Neural cell (in vitro differentiated cells): ENCODE measurements around the gene PTPN9. TPM values are rescaled to one million over a fixed set of nuclear protein-coding genes. Genes with fewer than 3 reads are reported as not detected.

Source experiments
- H2AFZ ChIP-seq: fragments of 200-600, 300-800 bp; sonication (generic), shearing (Covaris generic); 2 replicates; pipeline ENCODE4 v1.6.0; 2014; ENCODE audit warnings: low read depth, mild to moderate bottlenecking, antibody characterized with exemption, low read length, moderate library complexity
- H3F3A ChIP-seq: fragments of 200-600 bp; shearing (Covaris generic); 2 replicates; pipeline ENCODE4 v1.6.1; 2016; ENCODE audit warnings: mild to moderate bottlenecking, moderate library complexity, mixed read lengths, antibody characterized with exemption, low read length; ENCODE audit not compliant: insufficient read depth, poor library complexity, severe bottlenecking
- H3K27ac ChIP-seq: fragments of 200-600, 300-800 bp; sonication (generic), shearing (Covaris generic); 2 replicates; pipeline ENCODE4 v1.5.1; 2014; ENCODE audit warnings: mild to moderate bottlenecking, low read length, moderate library complexity
- H3K27me3 ChIP-seq: fragments of 300-800, 200-600 bp; sonication (generic), shearing (Covaris generic); 2 replicates; pipeline ENCODE4 v1.6.0; 2014; ENCODE audit warnings: mild to moderate bottlenecking, low read depth, low read length, moderate library complexity; ENCODE audit not compliant: insufficient read depth
- H3K36me3 ChIP-seq: fragments of 300-800, 200-600 bp; sonication (generic), shearing (Covaris generic); 2 replicates; pipeline ENCODE4 v1.5.1; 2014; ENCODE audit warnings: mild to moderate bottlenecking, antibody characterized with exemption, low read length, moderate library complexity; ENCODE audit not compliant: insufficient read depth
- H3K4me2 ChIP-seq: fragments of 300-800, 200-600 bp; sonication (generic), shearing (Covaris generic); 2 replicates; pipeline ENCODE4 v1.6.0; 2014; ENCODE audit warnings: mild to moderate bottlenecking, low read length
- H3K4me3 ChIP-seq: fragments of 300-800, 200-600 bp; sonication (generic), shearing (Covaris generic); 2 replicates; pipeline ENCODE4 v1.5.1; 2014; ENCODE audit warnings: mild to moderate bottlenecking, low read length, moderate library complexity
- H3K79me2 ChIP-seq: fragments of 200-600 bp; shearing (Covaris generic); replicated peaks from 2 replicates; pipeline ENCODE4 v1.6.0; 2014; ENCODE audit warnings: mild to moderate bottlenecking, low read length, moderate library complexity; ENCODE audit not compliant: insufficient read depth
- H3K9ac ChIP-seq: fragments of 300-800, 200-600 bp; sonication (generic), shearing (Covaris generic); 2 replicates; pipeline ENCODE4 v1.6.1; 2016; ENCODE audit warnings: mild to moderate bottlenecking, low read length, mixed read lengths
- H3K9me2 ChIP-seq: fragments of 200-600 bp; shearing (Covaris generic); 2 replicates; pipeline ENCODE4 v1.6.1; 2016; ENCODE audit warnings: mild to moderate bottlenecking, low read length, mixed read lengths; ENCODE audit not compliant: insufficient read depth
- H3K9me3 ChIP-seq: fragments of 200-600, 300-800 bp; sonication (generic), shearing (Covaris generic); 2 replicates; pipeline ENCODE4 v1.6.1; 2016; ENCODE audit warnings: mild to moderate bottlenecking, mixed run types, low read length, moderate library complexity, mixed read lengths
- H4K20me1 ChIP-seq: fragments of 200-600 bp; shearing (Covaris generic); 2 replicates; pipeline ENCODE4 v1.6.1; 2016; ENCODE audit warnings: mild to moderate bottlenecking, mixed run types; ENCODE audit not compliant: insufficient read depth
- CTCF ChIP-seq: fragments of 450-650 bp; IDR thresholded peaks from 2 replicates; pipeline ENCODE4 v1.5.1; 2014; ENCODE audit warnings: antibody characterized with exemption, mild to moderate bottlenecking, moderate library complexity; ENCODE audit not compliant: poor library complexity, severe bottlenecking
- EP300 ChIP-seq: fragments of 450-650 bp; conservative IDR thresholded peaks from 2 replicates; pipeline ENCODE4 v1.6.1; 2014; ENCODE audit warnings: antibody characterized with exemption, mild to moderate bottlenecking, moderate library complexity; ENCODE audit not compliant: poor library complexity, severe bottlenecking
- EZH2 ChIP-seq: fragments of 200-600, 300-800 bp; shearing (Covaris generic), sonication (generic); IDR thresholded peaks from 2 replicates; pipeline ENCODE4 v1.6.1; 2014; ENCODE audit warnings: antibody characterized with exemption, low read length, borderline replicate concordance, mild to moderate bottlenecking; ENCODE audit not compliant: insufficient read depth, poor library complexity, severe bottlenecking
- MXI1 ChIP-seq: fragments of 450-650 bp; conservative IDR thresholded peaks from 2 replicates; pipeline ENCODE4 v1.6.1; 2014; ENCODE audit warnings: antibody characterized with exemption, mild to moderate bottlenecking; ENCODE audit not compliant: poor library complexity, severe bottlenecking
- RAD21 ChIP-seq: fragments of 450-650 bp; conservative IDR thresholded peaks from 2 replicates; pipeline ENCODE4 v1.6.1; 2014; ENCODE audit warnings: antibody characterized with exemption, mild to moderate bottlenecking, moderate library complexity
- SMC3 ChIP-seq: fragments of 450-650 bp; conservative IDR thresholded peaks from 2 replicates; pipeline ENCODE4 v1.6.1; 2014; ENCODE audit warnings: antibody characterized with exemption, mild to moderate bottlenecking, moderate library complexity; ENCODE audit not compliant: poor library complexity
- TAF1 ChIP-seq: IDR thresholded peaks from 2 replicates; pipeline ENCODE4 v1.6.1; 2012; ENCODE audit warnings: low read depth
- polyA plus RNA-seq: library from polyadenylated mRNA; depleted of rRNA; stranded (reverse); fragments of >200 nt; gene quantifications from 2 replicates; pipeline ENCODE4 v1.2.3, GENCODE V29; 2014

Gene PTPN9
- polyA plus RNA-seq, 1 donor from 2014 or later, result 33.1 TPM

DNA sequence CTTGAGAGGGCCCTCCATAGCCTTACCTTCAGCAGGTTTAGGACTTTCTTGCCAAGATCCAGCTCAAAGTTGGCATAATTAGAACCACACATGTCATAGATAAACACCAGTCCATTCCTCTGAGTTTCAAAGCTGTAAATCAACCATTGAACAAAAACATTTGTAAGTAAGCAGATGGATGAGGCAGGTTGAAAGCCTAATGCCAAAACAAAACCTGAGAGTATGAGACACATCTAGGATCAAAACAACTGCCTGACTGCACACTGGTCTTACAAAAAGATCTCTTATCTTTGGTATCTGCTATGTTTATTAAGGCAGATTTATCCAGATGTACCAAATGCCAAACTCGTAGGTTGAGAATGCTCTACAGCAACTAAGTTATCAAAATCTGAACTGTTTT is 61.9 kb downstream of the PTPN9 start:
- Histone ChIP-seq H3K9me2 (no peaks in the 10 kb centered on the region), H3K27me3 (no peaks in the 10 kb centered on the region), H3K9me3 (no peaks in the 10 kb centered on the region), H3K4me2 (no peak overlapping the region), H3F3A (no peaks in the 10 kb centered on the region), H4K20me1 (no peaks in the 10 kb centered on the region), H2AFZ (no peak overlapping the region), H3K4me3 (no peak overlapping the region), H3K27ac (no peak overlapping the region), H3K9ac (no peak overlapping the region), H3K36me3 (no peaks in the 10 kb centered on the region), H3K79me2 (no peaks in the 10 kb centered on the region)
- TF ChIP-seq TAF1, result no peak
- no peak for TF ChIP-seq CTCF

DNA sequence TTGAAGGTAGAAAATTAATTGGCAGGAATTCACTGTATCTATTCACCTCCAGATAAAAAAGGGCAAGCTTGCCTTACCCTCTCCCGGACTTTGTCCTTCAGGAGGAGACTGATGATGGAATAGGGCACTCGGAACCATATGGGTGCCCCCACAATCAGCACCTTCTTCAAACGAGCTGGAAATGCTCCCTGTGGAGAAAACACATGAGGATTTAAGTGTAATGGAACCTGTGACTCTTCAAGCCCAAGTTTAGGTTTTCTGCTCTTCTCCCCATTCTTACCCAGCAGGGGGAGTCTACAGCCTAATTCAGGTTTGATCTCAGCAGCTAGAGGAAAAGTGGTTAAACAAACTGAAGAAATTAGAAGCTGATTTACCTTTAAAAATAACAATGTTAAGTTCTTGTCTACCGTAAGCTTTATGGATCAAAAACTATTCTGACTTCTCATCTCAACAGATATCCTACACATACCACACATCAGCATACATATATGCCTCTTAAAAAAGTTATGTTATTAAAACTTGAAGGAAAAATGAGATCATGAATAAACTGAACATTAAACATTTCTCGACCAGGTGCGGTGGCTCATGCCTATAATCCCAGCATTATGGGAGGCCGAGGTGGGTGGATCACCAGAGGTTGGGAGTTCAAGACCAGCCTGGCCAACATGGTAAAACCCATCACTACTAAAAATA is 70.1 kb downstream of the PTPN9 start:
- no peak overlapping the region for H3K4me2 ChIP-seq
- H3K4me3 ChIP-seq, result no peak overlapping the region
- H3K27ac ChIP-seq, result no peak overlapping the region
- no peaks in the 10 kb centered on the region for H3K79me2 ChIP-seq
- no peak for TF ChIP-seq RAD21
- peak; percentile 42 for TF ChIP-seq CTCF
- no peak for TF ChIP-seq MXI1
- TF ChIP-seq SMC3, result peak; percentile 56
- H2AFZ ChIP-seq, result no peak overlapping the region
- H3K27me3 ChIP-seq, result no peaks in the 10 kb centered on the region
- H3K36me3 ChIP-seq, result no peaks in the 10 kb centered on the region
- H4K20me1 ChIP-seq, result no peaks in the 10 kb centered on the region
- no peaks in the 10 kb centered on the region for H3K9me2 ChIP-seq
- H3K9me3 ChIP-seq, result no peaks in the 10 kb centered on the region
- no peak overlapping the region for H3K9ac ChIP-seq
- no peaks in the 10 kb centered on the region for H3F3A ChIP-seq

- Histone ChIP-seq H3K9ac (no peak overlapping the region), H3K27me3 (no peaks in the 10 kb centered on the region), H4K20me1 (no peaks in the 10 kb centered on the region), H3K9me2 (no peaks in the 10 kb centered on the region), H3K4me2 (no peak overlapping the region), H2AFZ (no peak overlapping the region), H3K4me3 (no peak overlapping the region), H3K27ac (no peak overlapping the region), H3K79me2 (no peaks in the 10 kb centered on the region), H3K9me3 (no peaks in the 10 kb centered on the region), H3K36me3 (no peaks in the 10 kb centered on the region), H3F3A (no peaks in the 10 kb centered on the region)
- TF ChIP-seq EP300, result no peak
- no peak for TF ChIP-seq EZH2
These were observed 76.8 kb downstream of the PTPN9 start for GRCh38 chr15:75502360-75502759.
